IPS-NIHi7 (cell line): Measurements from ENCODE around the gene OST4.
"Not testable (repeated sequence)": the region's sequence is repeated elsewhere in the genome, so short reads cannot be mapped to it uniquely, and the experiment has no call there.

Experiments used
- DNase-seq: peaks from one replicate; pipeline ENCODE4 v3.0.0; 2012; ENCODE audit warnings: mixed read lengths; ENCODE audit errors: extremely low spot score

The OST4 gene

DNA sequence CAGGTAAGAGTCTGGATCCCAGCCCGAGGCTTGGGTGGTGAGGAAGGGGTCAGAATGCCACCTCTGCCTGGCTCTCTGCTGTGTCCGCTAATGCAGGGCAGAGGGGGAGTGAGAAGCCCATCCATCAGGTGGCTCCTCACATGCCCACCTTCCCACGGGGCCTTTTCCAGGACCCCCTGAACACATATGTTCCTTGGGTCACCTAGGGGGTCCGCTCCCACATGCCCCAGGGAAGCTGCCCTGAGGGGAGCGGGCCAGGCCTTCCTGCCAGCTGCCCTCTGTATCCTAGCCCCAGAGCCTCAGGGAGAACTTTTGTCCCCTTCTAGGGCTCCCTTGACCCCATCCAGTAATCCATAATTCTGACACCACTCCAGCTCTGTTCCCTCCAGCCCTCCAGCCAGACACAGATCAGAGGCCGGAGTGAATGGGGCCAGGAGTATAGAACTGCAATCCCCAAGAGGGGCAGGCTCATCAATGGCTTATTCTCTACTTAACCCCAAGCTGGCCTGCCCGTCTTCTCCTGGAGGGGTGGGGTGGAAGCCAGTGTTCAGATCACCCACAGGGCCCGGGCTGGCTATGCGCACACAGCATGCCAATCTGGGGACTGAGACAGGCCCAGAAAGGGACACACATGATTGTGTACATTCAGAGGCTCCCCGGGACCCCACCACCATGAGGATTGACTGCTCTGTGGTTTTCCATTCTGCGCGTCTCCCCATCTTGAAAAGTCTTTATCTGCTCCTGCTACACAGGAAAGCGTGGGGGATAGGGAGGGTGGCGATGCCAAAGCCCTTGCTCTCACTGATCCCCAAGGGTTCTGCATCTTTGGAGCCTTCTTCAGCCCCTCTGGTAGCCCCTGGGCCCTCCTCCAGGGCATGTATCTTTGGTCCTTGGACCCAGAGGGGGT, 8.0 kb upstream of the OST4 start:
- DNase-seq, result no peak

DNA sequence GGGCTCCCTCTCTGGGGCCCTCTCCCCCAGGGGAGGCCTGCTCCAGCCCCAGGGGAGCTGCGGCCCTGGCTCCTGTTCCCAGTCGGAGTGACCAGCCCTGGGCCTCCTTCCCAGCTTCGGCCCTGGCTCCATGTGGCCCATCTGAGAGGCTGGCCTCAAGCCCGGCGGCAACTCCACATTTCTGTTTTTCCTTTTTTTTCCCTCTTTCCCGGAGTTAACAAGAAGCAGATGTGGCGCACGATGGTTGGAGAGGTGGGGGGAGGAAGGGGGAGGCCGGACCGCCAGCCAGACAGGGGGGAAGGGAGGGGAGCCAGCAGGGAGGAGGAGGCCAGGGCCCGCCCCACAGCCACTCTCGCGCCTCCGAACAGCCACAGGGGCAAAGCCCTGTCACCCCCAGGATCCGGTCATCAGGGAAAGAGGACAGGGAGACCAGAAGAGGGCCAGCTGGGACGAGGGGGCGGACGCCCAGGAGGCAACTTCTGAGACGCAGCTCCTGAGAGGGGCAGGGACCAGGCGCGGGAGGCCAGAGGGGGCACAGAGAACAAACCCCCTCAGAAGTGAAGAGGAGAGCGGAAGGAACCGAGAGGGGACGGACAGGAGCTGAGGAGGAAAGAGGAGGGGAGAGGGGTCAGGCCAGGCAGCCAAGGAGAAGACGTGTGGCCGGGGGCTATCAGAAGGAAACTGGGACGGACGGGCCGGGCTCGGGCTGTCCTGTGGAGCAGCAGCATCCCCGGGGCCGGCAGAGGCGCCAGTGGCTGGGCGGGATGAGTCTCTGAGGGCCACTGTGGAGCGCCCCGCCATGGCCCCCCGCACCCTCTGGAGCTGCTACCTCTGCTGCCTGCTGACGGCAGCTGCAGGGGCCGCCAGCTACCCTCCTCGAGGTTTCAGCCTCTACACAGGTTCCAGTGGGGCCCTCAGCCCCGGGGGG, 7.1 kb upstream of the OST4 start, which contains the start of gene EMILIN1:
Gene EMILIN1, plus strand, starts transcription at position 349 of the 928 bp plus-strand sequence. Its CDS starts 451 bp downstream, at position 800.
- no peak for DNase-seq

DNA sequence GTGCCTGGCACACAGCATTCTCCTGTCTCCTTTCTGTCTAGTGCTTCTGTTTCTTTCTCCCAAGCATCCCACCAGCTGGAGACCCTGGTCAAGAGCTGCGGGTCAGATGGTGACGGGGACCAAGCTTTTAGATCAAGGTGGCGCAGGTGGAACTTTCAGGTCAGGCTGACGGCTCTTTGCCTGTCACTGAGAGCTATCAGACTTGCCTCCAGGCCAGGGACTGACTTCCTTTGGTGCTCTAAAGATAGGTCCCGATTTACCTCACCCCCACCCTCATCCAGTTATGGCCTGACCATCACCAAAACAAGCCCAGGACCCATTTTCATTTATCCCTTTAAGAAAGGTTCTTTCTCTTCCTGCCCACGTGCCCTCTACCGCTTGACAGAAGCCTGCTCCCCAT, 5.8 kb upstream of the OST4 start:
- DNase-seq, result no peak

DNA sequence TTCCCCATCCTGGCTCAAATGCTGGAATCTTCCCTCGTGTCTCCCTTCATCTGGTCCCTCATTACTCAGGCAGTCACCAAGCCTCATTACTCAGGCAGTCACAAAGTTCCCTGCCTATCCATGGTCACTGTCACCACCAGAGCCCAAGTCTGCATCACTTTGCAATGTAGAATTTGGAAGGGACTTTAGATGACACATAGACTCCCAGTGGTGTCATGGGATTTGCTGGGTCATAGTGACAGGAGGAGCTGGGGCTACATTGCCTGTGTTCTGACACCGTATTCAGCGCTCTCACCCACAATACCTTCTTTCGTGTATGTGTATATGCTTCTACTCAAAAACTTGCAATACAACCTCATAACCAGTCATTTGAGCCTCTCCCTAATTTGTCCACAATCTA, 4.9 kb upstream of the OST4 start:
- no peak for DNase-seq

DNA sequence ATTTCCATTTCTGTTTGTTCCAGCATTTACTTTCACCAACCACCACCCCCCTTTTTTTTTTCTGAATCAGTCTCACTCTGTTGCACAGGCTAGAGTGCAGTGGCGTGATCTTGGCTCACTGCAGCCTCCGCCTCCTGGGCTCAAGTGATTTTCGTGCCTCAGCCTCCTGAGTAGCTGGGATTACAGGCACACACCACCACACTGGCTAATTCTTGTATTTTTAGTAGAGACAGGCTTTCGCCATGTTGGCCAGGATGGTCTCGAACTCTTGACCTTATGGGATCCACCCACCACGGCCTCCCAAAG, 4.1 kb upstream of the OST4 start:
- DNase-seq, result not testable (repeated sequence)

DNA sequence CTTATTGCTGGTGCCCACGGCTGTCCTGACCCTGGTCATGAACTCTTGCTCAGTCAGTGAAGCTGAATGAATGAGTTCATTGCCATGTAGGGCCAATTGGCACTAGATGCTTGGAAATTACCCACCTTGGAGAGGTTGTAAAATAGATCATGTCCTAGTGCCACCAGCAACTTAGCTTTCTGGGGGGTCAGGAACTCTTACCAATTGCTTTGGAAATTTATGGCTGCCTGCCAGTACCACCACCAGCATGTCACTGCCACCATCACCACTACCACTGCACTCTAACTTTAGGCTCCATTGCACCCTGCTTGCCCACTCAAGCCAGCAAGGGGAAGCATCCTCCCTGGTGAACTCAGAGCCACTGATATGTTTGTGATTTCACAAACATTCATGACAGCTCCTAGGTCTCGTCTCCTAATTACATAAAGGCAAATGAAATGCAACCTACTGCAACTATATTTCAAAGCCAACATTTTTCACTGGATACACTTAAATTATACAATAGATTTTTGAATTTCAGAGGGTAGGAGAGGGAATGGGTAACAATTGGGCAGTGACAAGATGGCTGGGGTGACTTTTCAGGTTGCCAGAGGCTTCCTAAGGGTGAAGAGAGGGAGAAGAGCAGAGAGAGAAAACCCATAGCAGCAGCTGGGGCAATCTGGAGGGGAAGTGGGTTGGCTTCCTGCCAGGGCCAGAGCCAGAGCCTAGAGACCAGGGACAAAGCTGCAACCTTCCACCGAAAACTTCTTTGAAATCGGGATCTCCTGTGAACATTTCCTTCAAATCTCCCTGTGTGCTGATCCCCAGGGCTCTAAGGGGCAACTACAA, 3.5 kb upstream of the OST4 start:
- no peak for DNase-seq

DNA sequence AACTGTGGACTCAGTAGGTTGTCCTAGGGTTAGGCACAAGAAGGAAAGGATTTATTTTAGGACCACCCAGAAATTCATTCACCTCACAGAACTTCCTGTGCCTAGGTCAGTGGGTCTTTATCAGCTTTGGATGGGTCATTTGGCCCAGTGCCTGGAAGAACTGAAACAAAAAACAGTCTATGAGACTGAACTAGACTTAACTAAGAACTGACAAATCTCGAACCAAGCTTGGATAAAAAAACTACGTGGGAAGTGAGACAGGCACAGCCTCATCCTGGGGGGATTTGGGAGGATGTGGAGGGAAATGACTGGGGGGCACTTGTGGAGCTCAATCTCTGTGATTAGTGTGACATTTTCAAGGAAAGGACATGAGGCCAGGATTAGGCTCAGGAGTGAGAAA, 2.3 kb upstream of the OST4 start:
- DNase-seq, result no peak

DNA sequence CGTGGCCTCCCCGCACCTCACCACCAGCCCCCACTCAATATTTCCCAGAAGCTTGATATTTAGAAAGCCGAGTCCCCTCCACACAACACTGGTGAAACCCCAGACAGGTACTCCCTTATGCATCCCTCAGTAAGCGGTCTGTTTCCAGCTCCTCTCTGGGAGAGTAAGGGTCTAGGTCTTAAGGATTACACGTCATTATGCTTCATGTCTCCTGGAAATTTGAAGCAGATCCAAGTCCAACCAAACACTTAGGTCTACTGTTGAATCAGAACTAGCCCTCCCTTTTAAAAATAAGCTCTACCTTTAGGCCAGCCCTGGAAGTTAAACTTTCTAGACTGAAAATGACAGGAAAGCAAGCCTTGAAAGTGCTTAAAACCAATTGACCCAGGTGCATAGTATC, 1.5 kb upstream of the OST4 start:
- no peak for DNase-seq

DNA sequence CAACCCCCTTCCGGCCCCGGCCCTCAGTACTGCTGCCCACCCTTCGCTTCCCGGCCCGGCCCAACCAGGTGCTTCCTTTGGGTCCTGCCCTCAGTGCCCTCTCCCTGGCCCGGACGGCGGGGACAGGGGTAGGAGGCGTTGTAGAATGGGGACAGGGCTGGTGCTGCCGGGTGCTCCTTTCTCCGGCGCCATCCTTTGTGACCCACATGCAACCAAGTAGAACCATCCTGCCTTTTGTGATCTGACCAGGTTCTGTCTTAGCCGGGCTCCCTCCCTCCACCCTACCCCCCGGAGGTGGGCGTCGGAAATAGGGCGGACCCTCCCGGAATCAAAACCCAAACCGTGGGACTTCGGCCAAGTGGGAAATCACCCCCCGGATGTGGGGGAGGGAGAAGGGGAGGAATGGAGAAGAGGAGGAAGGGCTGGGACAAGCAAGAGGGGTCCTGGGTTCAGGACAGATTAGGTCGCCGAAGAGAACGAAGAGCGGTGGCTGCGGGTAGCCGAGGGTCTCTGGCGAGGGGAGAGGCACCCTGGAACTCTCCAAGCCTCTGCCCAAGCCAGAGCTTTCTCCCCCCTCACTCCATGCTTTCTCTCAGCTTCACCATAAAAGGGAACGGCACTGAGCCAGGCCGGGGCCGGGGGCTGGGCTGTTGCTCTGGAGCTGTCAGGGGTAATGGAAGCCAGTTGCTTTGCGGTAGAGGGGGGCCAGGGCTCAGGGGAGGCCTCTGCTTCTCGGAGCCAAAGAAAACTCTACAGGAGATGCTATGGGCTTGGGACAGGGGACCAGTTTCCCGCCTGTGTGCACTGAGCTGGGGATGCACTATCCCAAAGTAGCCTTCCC, 756 bp upstream of the OST4 start:
- peak; percentile 76 for DNase-seq

DNA sequence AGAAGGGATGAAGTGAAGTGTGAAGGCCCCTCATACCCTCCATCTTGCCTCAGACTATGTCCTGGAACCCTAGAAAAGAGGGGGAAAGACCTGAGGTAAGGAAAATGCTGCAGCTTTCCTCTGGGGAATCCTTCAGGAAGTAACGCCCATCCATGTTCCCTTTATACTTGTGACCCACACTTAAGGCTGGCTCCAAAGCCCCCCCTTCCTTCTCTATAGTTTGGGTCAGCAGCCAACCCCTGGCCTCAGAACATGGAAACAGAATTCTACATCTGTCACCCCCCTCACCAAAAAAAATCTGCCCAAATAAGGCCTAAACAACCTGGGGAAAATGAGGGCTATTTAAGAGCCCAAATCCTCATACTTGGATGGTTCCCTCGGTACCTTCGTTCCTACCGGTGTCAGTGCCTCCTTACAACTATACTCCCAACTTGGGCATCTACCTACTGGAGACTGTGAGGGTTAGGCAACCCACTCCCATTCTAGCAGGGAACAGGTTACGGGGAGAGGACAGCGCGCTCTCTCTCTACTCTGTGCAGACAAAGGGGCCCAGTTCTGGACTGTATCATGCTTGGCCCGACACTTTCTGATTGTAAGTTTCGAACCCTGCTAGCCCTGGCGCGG, 689 bp downstream of the OST4 start:
- DNase-seq, result no peak

DNA sequence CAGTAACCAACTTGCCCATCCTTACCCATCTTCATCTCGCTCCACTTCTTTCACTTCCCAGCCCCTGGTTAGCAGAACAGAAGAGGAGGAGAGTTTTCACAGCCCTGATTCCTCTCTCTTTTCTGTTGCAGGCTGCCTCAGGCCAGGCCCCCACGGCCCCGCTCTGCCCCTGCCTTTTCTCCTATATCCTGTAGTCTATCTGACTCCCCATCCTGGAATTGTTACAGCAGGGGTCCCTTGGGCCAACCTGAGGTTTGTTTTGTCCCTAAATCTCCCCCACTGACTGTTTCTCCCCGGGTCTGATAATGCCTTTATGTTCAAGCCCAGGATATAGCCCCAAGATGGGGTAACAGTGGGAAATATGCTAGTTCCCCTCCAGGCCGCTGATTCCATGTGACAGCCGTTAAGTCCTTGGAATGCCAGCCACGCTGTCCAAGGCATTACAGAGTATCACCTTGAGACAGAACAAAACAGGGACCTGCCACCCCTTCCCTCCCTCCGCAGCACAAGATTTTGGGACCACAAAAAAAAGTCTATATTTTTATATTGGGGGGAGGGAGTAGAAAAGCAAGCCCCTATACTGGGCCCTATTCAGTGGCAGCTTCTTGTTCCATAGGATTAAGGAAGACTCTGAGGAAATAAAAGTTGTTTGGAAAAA, 1.4 kb downstream of the OST4 start:
- DNase-seq, result no peak

DNA sequence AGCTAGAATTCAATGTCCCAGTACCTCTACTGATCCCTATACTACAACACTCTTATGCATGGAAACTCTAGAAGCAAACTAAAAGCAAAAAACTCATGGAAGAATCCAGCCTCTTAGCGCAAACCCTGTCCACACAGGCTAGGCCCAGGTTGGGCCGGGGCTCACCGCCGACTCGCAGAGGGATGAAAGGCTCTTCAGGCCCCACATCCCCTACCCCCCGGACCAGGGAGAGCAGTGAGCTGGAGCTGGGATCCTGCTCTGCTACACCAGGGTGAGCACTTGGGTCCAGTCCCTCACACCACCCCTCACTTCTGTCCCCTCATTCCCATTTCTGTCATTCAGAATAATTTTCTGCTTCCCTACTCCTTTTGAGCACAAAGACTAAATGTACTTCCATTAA, 2.0 kb downstream of the OST4 start:
- DNase-seq, result no peak

DNA sequence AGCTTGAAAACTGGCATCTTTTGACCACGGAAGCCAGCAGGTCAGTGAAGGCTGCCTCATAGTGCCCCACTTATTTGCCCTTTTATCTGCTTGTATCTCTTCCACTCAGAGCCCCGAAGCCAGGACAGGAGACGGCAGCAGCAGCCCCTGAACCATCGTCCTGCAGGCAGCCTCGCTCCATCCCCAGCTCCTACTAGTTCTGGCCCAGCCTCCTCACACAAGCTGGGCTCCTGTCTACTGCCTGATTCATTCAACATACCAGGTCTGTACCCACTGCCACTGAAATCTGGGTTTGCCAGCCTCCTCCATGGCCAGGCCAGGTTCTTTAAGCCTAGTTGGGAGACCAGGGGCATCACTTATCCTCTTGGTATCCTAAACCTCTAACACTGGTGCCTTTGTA, 4.1 kb downstream of the OST4 start:
- no peak for DNase-seq

DNA sequence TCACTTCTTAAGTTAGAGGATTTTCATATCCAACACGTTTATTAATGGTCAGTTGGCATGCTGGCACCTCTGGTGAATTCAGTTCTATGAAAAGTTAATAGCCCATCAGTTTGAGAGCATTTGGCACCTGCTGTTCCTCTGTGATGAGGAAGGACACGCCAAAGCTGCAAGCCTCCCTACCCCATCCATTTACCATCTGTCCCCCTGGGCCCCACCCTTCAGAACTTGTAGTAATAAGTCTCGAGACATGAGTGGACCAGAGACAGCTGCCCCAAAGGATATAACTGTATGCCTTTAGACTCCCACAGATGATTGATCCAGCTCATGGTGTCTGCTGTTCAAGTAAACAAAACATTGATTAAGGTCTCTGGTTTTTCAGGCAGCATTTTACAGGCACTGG, 6.3 kb downstream of the OST4 start:
- DNase-seq, result no peak

DNA sequence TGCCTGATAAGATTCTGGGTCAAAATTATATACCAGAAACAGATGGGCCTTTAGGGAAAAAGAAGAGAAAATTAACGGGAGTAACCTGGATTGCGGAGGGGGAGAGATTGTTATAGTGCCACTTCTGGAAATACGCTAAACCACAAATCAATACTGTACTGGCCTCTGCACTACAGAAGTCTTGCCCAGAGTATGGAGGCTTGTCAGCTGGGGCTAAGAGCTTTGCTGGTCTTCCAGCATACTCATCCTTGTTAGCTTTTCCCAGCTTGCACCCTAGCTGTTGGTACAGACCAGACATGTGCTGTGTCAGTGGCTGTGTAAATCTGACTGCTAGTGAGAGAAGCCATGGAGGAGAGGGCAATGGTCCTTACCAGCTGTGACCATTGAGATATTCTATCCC, 11.1 kb downstream of the OST4 start:
- DNase-seq, result no peak

DNA sequence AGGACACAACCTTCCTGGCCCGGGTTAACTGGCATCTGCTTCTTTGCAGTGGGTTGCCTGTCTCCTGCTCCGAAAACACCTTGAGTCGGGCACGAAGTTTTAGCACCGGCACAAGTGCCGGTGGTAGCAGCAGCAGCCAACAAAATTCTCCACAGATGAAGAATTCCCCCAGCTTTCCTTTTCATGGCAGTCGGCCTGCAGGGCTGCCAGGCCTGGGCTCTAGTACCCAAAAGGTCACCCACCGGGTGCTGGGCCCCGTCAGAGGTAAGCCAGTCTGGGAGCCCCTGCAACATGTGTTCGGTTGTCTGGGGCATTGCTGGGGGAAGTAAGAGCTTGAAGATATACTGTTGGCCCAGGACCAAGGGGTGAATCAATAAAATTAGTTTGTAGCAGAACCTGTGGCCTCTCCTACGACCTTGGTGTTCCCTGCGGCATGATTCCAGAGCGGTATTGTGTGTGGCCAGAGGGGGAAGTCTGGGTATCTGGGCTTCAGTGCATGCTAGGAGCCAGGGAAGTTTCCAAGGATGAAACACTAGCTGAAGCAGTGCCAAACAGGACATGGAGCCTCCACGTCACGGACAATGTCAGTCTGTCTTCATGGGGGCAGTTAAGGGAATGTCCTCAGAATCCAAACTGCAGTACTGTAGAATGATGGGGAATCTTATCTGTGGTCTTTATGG, 12.2 kb downstream of the OST4 start:
- DNase-seq, result no peak

DNA sequence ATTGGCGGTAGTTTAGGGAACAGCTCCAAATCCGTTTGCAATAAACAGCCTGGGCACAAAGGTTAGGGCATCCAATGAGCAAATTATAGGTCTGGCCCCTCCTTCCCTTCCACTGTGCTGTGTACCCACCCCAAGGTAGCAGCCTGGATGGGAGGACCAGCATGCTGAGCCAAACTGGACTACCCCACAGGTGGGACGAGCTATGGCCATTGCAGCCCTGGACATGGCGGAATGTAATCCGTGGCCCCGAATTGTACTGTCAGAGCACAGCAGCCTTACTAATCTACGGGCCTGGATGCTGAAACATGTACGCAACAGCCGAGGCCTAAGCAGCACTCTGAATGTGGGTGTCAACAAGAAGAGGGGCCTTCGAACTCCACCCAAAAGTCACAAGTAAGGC, 13.2 kb downstream of the OST4 start:
- no peak for DNase-seq

DNA sequence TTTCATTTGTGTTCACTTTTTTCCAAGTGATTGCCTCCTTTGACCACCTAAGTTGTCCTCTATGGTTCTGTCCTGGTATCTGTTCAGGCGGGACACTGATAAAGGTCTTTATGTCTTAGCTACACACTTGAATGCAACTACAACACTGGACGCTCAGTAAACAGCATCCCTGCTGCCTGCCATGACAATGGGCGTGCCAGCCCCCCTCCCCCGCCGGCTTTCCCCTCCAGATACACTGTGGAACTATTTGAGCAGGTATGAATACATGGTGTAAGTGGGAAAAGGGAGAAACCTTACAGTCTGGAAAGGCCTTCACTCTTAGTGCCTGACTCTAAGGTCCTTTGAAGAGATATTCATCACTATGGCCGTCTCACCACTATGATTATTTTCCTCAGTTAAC, 14.3 kb downstream of the OST4 start:
- no peak for DNase-seq

DNA sequence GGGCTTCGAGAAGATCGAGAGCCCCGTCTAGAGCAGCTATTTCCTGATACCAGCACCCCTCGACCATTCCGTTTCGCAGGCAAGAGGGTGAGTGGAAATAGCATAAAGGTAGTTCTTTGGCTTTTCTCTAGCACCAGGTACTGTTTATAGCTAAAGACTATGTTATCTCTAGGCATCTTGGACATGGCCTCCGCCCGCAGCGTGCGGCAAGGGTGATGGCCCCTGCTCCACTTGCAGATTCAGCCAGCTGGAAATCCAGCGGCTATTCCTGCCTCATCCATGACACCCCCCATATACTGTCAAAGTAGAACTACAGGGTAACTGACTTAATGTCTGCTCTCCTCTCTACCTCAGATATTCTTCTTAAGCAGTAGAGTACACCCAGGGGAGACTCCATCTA, 16.7 kb downstream of the OST4 start:
- DNase-seq, result no peak

DNA sequence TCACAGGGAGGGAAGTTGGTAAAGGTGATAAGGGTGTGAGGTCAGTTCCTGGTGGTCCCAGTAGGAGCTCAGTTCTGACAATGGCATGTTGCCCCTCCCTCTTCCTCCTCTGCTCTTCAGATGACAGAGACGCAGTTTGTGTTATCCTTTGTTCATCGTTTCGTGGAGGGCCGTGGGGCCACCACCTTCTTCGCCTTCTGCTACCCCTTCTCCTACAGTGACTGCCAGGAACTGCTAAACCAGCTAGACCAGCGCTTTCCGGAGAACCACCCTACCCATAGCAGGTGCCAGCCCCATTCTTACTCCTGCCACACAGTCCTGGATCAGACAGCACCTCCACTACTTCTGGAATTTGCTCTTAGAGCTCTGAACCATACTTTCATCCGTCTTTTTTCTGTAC, 17.7 kb downstream of the OST4 start:
- DNase-seq, result no peak
